ENCODE measurements around the gene HES1.

GRCh38 chr3:194135516-194135805 is 487 bp upstream of the HES1 start:
- TF ChIP-seq CTCF (conservative IDR thresholded peaks at IDR 0.05 in 1 of 2, IDR thresholded peaks at IDR 0.05 in 1 of 2; ENCODE audit: extremely low read depth in 1 of 2, insufficient read depth in 1 of 2, low read depth in 1 of 2, low read length in 2 of 2) = no peak
- TF ChIP-seq EZH2 (IDR thresholded peaks at IDR 0.05; ENCODE audit: borderline replicate concordance, low read length) = no peak
